Esophagus squamous epithelium (tissue), 5 donors: ENCODE measurements around the gene DNAJA1. TPM values are rescaled to one million over a fixed set of nuclear protein-coding genes. Genes with fewer than 3 reads are reported as not detected.

Experiments used
- DNase-seq: peaks from one replicate; lab custom pipeline; 2025; lab: John Stamatoyannopoulos, UW
- H3K27ac ChIP-seq, 4 donors: fragments of 200-600 bp; sonication (generic); one replicate each; pipeline ENCODE4 v1.5.1; 2016 to 2019; ENCODE audit warnings: mild to moderate bottlenecking in 1 of 4
- H3K27me3 ChIP-seq, 4 donors: fragments of 200-600 bp; sonication (generic); 1 replicate in 3 of 4; 2 replicates in 1 of 4; pipeline versions ENCODE4 v1.5.1 to v1.6.0; 2017 to 2021; ENCODE audit warnings: antibody characterized with exemption in 1 of 4
- H3K36me3 ChIP-seq, 3 donors: fragments of 200-600 bp; sonication (generic); one replicate each; pipeline ENCODE4 v1.5.1; 2016 to 2019
- H3K4me1 ChIP-seq, 3 donors: fragments of 200-600 bp; sonication (generic); one replicate each; pipeline ENCODE4 v1.5.1; 2017 to 2019
- H3K4me3 ChIP-seq, 4 donors: fragments of 200-600 bp; sonication (generic); 1 replicate in 3 of 4; 2 replicates in 1 of 4; pipeline ENCODE4 v1.5.1; 2016 to 2019; ENCODE audit warnings: mild to moderate bottlenecking in 2 of 4, moderate library complexity in 1 of 4
- H3K9me3 ChIP-seq, 3 donors: fragments of 200-600 bp; sonication (generic); one replicate each; pipeline ENCODE4 v1.5.1; 2016 to 2019
- CTCF ChIP-seq, 6 experiments: fragments of 450-650 bp in 4 of 6; fragments of 200-600 bp in 2 of 6; sonication (generic) in 2 of 6; IDR thresholded peaks; one replicate each; pipeline ENCODE4 v1.5.1; 2016 to 2019; ENCODE audit warnings: antibody characterized with exemption in 6 of 6, mild to moderate bottlenecking in 4 of 6, moderate library complexity in 4 of 6
- POLR2A ChIP-seq, 4 donors: fragments of 450-650 bp; IDR thresholded peaks; one replicate each; pipeline ENCODE4 v1.6.1; 2017; ENCODE audit warnings: antibody characterized with exemption in 4 of 4, mild to moderate bottlenecking in 4 of 4, moderate library complexity in 3 of 4
- WGBS, 2 donors: methylation state at CpG; one replicate each; pipeline ENCODE4 v1.1.5; 2018; 5-methylcytosine and 5-hydroxymethylcytosine counted together
- intact Hi-C: fragments of 100-400 bp; cut with DNase I; formaldehyde crosslinking; loops from one replicate; pipeline ENCODE4 v1.15.0; 2022
- total RNA-seq, 4 donors: library from RNA; depleted of rRNA; stranded (reverse); fragments of >200 nt; gene quantifications; one replicate each; pipeline ENCODE4 v1.1.0, GENCODE V29; 2016
- donor health status: DM: yes; HTN: yes; CAD: no.

Gene DNAJA1
- total RNA-seq, 4 donors from 2014 or later, result 44.4 to 79.5 (median 58.3) TPM

DNA sequence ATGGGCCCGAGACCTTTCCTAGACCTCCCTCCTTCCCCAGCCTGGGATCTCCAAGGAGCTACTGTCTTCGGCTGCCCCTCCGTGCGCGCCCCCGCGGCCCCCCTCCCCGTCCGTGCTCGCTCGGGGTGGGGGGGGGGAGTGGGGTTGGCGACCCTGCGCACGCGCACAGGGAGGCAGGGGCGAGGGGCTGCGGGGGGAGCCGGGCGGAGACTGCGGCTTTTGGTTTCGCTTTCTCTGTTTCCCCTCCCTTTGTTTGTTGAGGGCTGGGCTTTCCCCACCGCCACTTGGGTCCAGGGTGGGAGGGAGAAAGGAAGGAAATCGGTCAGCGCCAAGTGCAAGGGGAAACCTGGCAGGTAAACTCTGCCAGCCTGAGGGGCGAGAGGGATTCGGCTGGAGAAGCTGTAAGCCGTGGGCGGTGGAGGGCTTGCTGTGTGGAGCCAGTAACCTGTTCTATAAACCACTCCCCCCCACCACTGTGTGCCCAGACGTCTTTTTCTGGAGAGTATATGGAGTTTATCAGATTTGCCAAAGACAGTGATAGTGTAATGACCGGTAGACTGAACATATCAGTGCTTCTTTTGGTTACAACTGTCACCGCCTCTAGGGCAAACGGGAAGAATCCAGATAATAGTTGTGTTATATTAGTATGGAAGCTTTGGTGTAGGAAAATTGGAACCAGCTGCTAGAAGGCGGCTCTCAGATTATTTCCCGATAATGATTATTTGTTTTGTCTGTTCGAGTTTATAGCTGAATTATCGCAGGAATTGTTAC is 684 bp downstream of the DNAJA1 start:
- H3K36me3 ChIP-seq, result peaks cover 0 to 45% (median 0%) of the 10 kb centered on the region in 3 donors
- H3K27me3 ChIP-seq, result no peaks in the 10 kb centered on the region
- H3K4me1 ChIP-seq, result peaks cover 19 to 77% (median 47%) of the 10 kb centered on the region in 3 donors
- no peak for TF ChIP-seq POLR2A (IDR thresholded peaks at IDR 0.05)
- no peak for TF ChIP-seq CTCF (IDR thresholded peaks at IDR 0.05)
- peak overlapping the region; percentile 87 to 100 (median 96) for H3K4me3 ChIP-seq
- 1 to 2% methylated on average over 8 to 20 of the region's 36 CpGs for WGBS, 2 donors
- no peak for DNase-seq
- no peaks in the 10 kb centered on the region for H3K9me3 ChIP-seq
- intact Hi-C loops, result no loop called here
- H3K27ac ChIP-seq, result peak overlapping the region; percentile 96 to 100 (median 99)

DNA sequence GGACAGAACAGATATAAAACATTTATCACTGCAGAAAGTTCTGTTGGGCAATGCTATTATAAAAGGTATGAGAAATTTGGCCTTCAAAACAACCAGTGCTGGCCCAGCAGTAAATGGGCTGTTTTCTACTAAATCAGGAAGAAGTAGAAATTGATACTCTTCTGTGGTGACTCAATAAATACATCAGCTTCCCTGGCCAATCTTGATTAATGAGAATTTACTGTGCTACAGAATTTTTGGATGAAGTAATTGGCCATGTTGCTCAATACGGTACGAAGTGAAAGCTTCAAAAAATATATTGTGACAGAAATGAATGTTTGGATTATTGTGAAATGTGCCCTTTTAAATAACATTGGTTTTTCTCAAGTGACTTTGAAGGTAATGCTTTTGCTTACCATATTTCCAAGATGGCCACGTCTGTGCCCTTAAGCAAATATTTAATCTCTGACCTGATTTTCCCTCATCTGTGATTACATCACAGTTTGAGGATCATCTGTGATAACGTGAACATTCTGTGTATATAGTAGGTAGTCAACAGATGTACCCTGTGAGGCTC is 4.2 kb downstream of the DNAJA1 start:
- intact Hi-C loops, result no loop called here
- no peaks in the 10 kb centered on the region for H3K9me3 ChIP-seq
- 12% methylated on average over 4 of the region's 4 CpGs for WGBS, 2 donors
- H3K36me3 ChIP-seq, result peaks cover 0 to 74% (median 8%) of the 10 kb centered on the region in 3 donors
- DNase-seq, result no peak
- peaks cover 16 to 68% (median 35%) of the 10 kb centered on the region in 3 donors for H3K4me1 ChIP-seq
- H3K27me3 ChIP-seq, result no peaks in the 10 kb centered on the region
- H3K27ac ChIP-seq, result peak overlapping the region in 3 of 4 donors; percentile 26 to 57 (median 52)
- TF ChIP-seq CTCF (IDR thresholded peaks at IDR 0.05) (no peak), POLR2A (IDR thresholded peaks at IDR 0.05) (no peak)
- peak overlapping the region in 1 of 4 donors; percentile 12 for H3K4me3 ChIP-seq

- Histone ChIP-seq H3K4me1 (peaks cover 14 to 65% (median 35%) of the 10 kb centered on the region in 3 donors), H3K9me3 (no peaks in the 10 kb centered on the region), H3K36me3 (peaks cover 0 to 84% (median 17%) of the 10 kb centered on the region in 3 donors), H3K4me3 (no peak overlapping the region), H3K27me3 (no peaks in the 10 kb centered on the region), H3K27ac (no peak overlapping the region)
- intact Hi-C loops, result no loop called here
- TF ChIP-seq POLR2A (IDR thresholded peaks at IDR 0.05) (no peak), CTCF (IDR thresholded peaks at IDR 0.05) (no peak)
- WGBS, 2 donors, result 88 to 93% methylated on average over 5 of the region's 5 CpGs
- no peak for DNase-seq
Measured at GRCh38 chr9:33030285-33030684, 5.2 kb downstream of the DNAJA1 start.

DNA sequence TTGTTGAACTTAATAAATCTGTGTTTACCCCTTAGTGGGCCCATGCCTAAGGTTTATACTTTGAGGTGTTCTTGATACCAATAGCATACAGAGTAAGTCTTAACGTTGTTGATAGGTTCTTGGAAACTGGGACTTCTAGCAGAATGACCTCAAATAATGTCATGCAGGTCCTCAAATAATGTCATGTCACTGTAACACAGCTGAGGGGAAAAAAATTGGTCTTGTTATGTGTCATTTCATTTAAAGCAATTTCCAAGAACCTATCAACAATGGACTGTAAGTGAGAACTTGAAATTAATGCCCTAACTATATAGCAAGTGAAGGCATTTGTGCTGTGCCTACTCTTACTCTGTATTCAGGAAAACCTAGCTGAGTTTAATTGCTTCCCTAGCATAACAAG is 7.2 kb downstream of the DNAJA1 start:
- no peaks in the 10 kb centered on the region for H3K9me3 ChIP-seq
- H3K4me3 ChIP-seq, result no peak overlapping the region
- H3K4me1 ChIP-seq, result peaks cover 9 to 51% (median 24%) of the 10 kb centered on the region in 3 donors
- no peak for DNase-seq
- intact Hi-C loops, result no loop called here
- H3K27ac ChIP-seq, result no peak overlapping the region
- H3K36me3 ChIP-seq, result peaks cover 8 to 95% (median 35%) of the 10 kb centered on the region in 3 donors
- WGBS, 2 donors, result 41 to 56% methylated on average over 1 of the region's 1 CpG
- TF ChIP-seq CTCF (IDR thresholded peaks at IDR 0.05) (no peak), POLR2A (IDR thresholded peaks at IDR 0.05) (no peak)
- H3K27me3 ChIP-seq, result no peaks in the 10 kb centered on the region

DNA sequence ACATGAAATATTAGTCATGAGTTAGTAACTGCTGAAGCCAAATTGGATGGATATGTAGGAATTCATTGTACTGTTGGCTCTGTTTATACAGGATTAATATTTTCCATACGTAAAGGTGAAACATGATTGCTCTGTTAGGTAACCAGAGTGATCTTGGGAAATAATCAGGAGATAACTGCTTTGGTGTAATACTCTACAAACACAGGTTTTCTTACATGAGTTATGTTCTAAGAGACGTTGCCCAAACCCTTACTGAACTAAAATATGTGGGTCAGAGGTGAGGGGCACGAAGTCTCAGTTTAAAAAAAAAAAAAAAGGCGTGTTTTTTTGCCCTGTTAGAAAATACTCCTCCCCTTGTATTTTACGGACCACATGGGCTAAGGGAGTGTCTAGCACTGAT is 7.8 kb downstream of the DNAJA1 start:
- intact Hi-C loops, result no loop called here
- DNase-seq, result no peak
- H3K4me1 ChIP-seq, result peaks cover 9 to 46% (median 18%) of the 10 kb centered on the region in 3 donors
- H3K27ac ChIP-seq, result no peak overlapping the region
- no peaks in the 10 kb centered on the region for H3K9me3 ChIP-seq
- 69 to 76% methylated on average over 5 of the region's 5 CpGs for WGBS, 2 donors
- peaks cover 12 to 95% (median 41%) of the 10 kb centered on the region in 3 donors for H3K36me3 ChIP-seq
- no peak overlapping the region for H3K4me3 ChIP-seq
- H3K27me3 ChIP-seq, result no peaks in the 10 kb centered on the region
- TF ChIP-seq CTCF (IDR thresholded peaks at IDR 0.05) (no peak), POLR2A (IDR thresholded peaks at IDR 0.05) (no peak)
